Panc1 (cell line): ENCODE measurements around the gene PARP3.

Source experiments
- POLR2AphosphoS5 ChIP-seq: IDR thresholded peaks from 2 replicates; pipeline ENCODE4 v1.6.1; 2012; ENCODE audit warnings: mild to moderate bottlenecking, low read depth, low read length, moderate library complexity
- REST ChIP-seq, 2 experiments: IDR thresholded peaks; 2 replicates each; pipeline ENCODE4 v1.6.1; 2011 to 2012; ENCODE audit warnings: low read depth in 2 of 2, control low read depth in 1 of 2, low read length in 1 of 2, mild to moderate bottlenecking in 1 of 2, moderate library complexity in 1 of 2; ENCODE audit not compliant: insufficient read depth in 1 of 2
- TCF7L2 ChIP-seq: IDR thresholded peaks from 2 replicates; pipeline ENCODE4 v1.6.1; 2011; ENCODE audit warnings: mild to moderate bottlenecking, low read depth, low read length, inconsistent platforms
- TF ChIP-seq, protein P1 (sequence below): fragments of 450-650 bp; IDR thresholded peaks from 2 replicates; pipeline ENCODE4 v1.5.1; 2017; ENCODE audit warnings: mild to moderate bottlenecking

GRCh38 chr3:51896607-51897305, 45.4 kb upstream of the PARP3 start:
- TF ChIP-seq REST (IDR thresholded peaks at IDR 0.05; ENCODE audit: insufficient read depth in 1 of 2, low read depth in 2 of 2, low read length in 1 of 2) (no peak), POLR2AphosphoS5 (no peak), TCF7L2 (no peak)
- TF ChIP-seq, protein P1, sequence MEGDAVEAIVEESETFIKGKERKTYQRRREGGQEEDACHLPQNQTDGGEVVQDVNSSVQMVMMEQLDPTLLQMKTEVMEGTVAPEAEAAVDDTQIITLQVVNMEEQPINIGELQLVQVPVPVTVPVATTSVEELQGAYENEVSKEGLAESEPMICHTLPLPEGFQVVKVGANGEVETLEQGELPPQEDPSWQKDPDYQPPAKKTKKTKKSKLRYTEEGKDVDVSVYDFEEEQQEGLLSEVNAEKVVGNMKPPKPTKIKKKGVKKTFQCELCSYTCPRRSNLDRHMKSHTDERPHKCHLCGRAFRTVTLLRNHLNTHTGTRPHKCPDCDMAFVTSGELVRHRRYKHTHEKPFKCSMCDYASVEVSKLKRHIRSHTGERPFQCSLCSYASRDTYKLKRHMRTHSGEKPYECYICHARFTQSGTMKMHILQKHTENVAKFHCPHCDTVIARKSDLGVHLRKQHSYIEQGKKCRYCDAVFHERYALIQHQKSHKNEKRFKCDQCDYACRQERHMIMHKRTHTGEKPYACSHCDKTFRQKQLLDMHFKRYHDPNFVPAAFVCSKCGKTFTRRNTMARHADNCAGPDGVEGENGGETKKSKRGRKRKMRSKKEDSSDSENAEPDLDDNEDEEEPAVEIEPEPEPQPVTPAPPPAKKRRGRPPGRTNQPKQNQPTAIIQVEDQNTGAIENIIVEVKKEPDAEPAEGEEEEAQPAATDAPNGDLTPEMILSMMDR, result no peak
